ENCODE measurements around the gene ENOX1.

ENOX1 gene

GRCh38 chr13:43573361-43573740 is 213.4 kb downstream of the ENOX1 start:
- no peak overlapping the region for H3K27ac ChIP-seq
- TF ChIP-seq ZFX (IDR thresholded peaks at IDR 0.05) (no peak), CTCF (conservative IDR thresholded peaks at IDR 0.05) (no peak)

- H3K27ac ChIP-seq = no peak overlapping the region
- TF ChIP-seq ZFX (IDR thresholded peaks at IDR 0.05) (no peak), CTCF (conservative IDR thresholded peaks at IDR 0.05) (no peak)
Observed at GRCh38 chr13:43572656-43573360, 214.0 kb downstream of the ENOX1 start.

- no peak for TF ChIP-seq ZFX (IDR thresholded peaks at IDR 0.05)
- no peak for TF ChIP-seq CTCF (conservative IDR thresholded peaks at IDR 0.05)
- no peak overlapping the region for H3K27ac ChIP-seq
Observed at GRCh38 chr13:43569658-43570057, 217.1 kb downstream of the ENOX1 start.

GRCh38 chr13:43567608-43568007 is 219.2 kb downstream of the ENOX1 start:
- TF ChIP-seq CTCF (conservative IDR thresholded peaks at IDR 0.05) (no peak), ZFX (IDR thresholded peaks at IDR 0.05) (no peak)
- no peak overlapping the region for H3K27ac ChIP-seq

GRCh38 chr13:43564952-43565351 is 221.8 kb downstream of the ENOX1 start:
- no peak for TF ChIP-seq CTCF (conservative IDR thresholded peaks at IDR 0.05)
- peak overlapping the region; percentile 59 for H3K27ac ChIP-seq

GRCh38 chr13:43561081-43561480 is 225.7 kb downstream of the ENOX1 start:
- H3K27ac ChIP-seq = no peak overlapping the region
- TF ChIP-seq ZFX (IDR thresholded peaks at IDR 0.05) = no peak

GRCh38 chr13:43558939-43559338 is 227.8 kb downstream of the ENOX1 start:
- no peak overlapping the region for H3K27ac ChIP-seq
- TF ChIP-seq ZFX (IDR thresholded peaks at IDR 0.05) (no peak), CTCF (conservative IDR thresholded peaks at IDR 0.05) (no peak)

GRCh38 chr13:43558326-43558725 is 228.4 kb downstream of the ENOX1 start:
- TF ChIP-seq CTCF (conservative IDR thresholded peaks at IDR 0.05) (no peak), ZFX (IDR thresholded peaks at IDR 0.05) (no peak)
- H3K27ac ChIP-seq = no peak overlapping the region

All from C4-2B (cell line).